Measurements from ENCODE around the gene VPREB3.

VPREB3 gene

GRCh38 chr22:23769321-23769965 lies 15.2 kb upstream of the VPREB3 start:
- H3K27ac ChIP-seq: no peak overlapping the region
- TF ChIP-seq CTCF (conservative IDR thresholded peaks at IDR 0.05): no peak

- TF ChIP-seq CTCF (conservative IDR thresholded peaks at IDR 0.05) (peak; percentile 91), ZFX (IDR thresholded peaks at IDR 0.05) (peak; percentile 62; the same call in 1 of the 2 replicates)
- H3K27ac ChIP-seq: peak within 1 kb of the TSS; percentile 90
These were observed 13.7 kb upstream of the VPREB3 start, which contains the start of gene CHCHD10 for GRCh38 chr22:23767673-23768548. TSS of gene CHCHD10 (minus strand) at chr22:23767972. CDS start at chr22:23767874, 98 bp downstream.

GRCh38 chr22:23767303-23767672 lies 13.1 kb upstream of the VPREB3 start:
- no peak for TF ChIP-seq ZFX (IDR thresholded peaks at IDR 0.05)
- TF ChIP-seq CTCF (conservative IDR thresholded peaks at IDR 0.05): no peak
- peak overlapping the region; percentile 90 for H3K27ac ChIP-seq

- no peak overlapping the region; the same call in 1 of the 2 replicates for H3K27ac ChIP-seq
These were observed 11.0 kb upstream of the VPREB3 start for GRCh38 chr22:23764899-23765881.

GRCh38 chr22:23763954-23764353 lies 9.7 kb upstream of the VPREB3 start:
- TF ChIP-seq CTCF (conservative IDR thresholded peaks at IDR 0.05) (no peak), ZFX (IDR thresholded peaks at IDR 0.05) (no peak)

More at GRCh38 chr22:23764899-23765881, 11.0 kb upstream of the VPREB3 start:
- TF ChIP-seq CTCF (conservative IDR thresholded peaks at IDR 0.05): no peak
- TF ChIP-seq ZFX (IDR thresholded peaks at IDR 0.05): no peak

GRCh38 chr22:23763579-23763945 lies 9.3 kb upstream of the VPREB3 start:
- TF ChIP-seq CTCF (conservative IDR thresholded peaks at IDR 0.05) (no peak), ZFX (IDR thresholded peaks at IDR 0.05) (no peak)
- H3K27ac ChIP-seq: no peak overlapping the region

More at GRCh38 chr22:23763954-23764353, 9.7 kb upstream of the VPREB3 start:
- no peak overlapping the region for H3K27ac ChIP-seq
